OCI-LY7 (cell line): Measurements from ENCODE around the gene TNFRSF25.

ENCODE experiments used
- EZH2phosphoT487 ChIP-seq: fragments of 200-600 bp; sonication (generic); IDR thresholded peaks from 2 replicates; pipeline ENCODE4 v1.6.1; 2018; ENCODE audit warnings: low read depth, borderline replicate concordance, mild to moderate bottlenecking, mixed run types, antibody characterized with exemption, low read length, moderate library complexity, mixed read lengths
- TF ChIP-seq, protein P1 (sequence below): fragments of 200-600 bp; sonication (generic); conservative IDR thresholded peaks from 2 replicates; pipeline ENCODE4 v1.5.1; 2014; ENCODE audit warnings: mild to moderate bottlenecking, antibody characterized with exemption, low read length, moderate library complexity, mixed read lengths

DNA sequence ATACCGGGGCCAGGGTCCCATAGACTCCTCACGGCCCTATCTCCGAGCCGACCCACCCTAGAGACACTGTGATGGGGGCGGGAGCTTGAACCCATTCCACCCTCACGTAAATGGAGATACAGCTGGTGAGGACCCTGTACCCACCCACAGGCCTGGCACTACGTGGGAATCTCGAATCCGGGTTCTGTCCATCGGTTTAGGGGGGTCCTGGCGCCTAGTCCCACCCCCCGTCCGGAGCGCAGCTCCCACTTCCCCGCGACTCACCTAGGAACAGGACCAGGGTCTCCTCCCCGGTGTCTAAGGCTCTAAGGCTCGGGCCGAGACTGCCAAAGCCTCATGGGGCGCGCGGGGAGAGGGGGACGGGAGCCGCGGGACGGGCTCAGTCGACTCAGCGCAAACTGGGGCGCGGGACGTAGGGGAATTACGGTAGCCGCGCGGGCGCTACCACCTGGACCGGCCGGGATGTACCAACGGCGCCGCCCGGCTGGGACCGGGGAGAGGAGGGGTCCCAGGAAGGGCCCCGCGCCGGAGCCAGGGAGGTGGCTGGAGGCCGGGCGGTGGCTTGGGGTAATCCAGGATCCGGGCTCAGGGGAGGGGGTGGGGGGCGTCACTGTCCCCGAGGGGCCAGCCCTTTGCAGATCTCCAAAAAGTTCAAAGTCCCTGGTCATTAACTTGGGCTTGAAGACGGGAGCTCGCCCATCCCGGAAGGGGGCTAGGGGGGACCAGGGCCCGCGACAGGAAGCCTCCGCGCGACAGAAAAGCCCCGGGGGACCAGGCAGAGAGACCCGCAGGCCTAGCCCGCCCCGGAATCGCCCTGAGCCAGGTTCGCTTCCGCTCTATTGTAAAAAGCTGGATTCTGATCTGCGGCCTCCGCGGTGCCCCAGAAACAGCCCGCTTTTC lies 24.5 kb upstream of the TNFRSF25 start:
- TF ChIP-seq, protein P1, sequence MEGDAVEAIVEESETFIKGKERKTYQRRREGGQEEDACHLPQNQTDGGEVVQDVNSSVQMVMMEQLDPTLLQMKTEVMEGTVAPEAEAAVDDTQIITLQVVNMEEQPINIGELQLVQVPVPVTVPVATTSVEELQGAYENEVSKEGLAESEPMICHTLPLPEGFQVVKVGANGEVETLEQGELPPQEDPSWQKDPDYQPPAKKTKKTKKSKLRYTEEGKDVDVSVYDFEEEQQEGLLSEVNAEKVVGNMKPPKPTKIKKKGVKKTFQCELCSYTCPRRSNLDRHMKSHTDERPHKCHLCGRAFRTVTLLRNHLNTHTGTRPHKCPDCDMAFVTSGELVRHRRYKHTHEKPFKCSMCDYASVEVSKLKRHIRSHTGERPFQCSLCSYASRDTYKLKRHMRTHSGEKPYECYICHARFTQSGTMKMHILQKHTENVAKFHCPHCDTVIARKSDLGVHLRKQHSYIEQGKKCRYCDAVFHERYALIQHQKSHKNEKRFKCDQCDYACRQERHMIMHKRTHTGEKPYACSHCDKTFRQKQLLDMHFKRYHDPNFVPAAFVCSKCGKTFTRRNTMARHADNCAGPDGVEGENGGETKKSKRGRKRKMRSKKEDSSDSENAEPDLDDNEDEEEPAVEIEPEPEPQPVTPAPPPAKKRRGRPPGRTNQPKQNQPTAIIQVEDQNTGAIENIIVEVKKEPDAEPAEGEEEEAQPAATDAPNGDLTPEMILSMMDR: peak; percentile 68
- TF ChIP-seq EZH2phosphoT487: no peak
